Right cardiac atrium (tissue), 5 donors: ENCODE data around the gene RSAD2. TPM values are rescaled to one million over a fixed set of nuclear protein-coding genes. Genes with fewer than 3 reads are reported as not detected.
"Not testable (repeated sequence)": the region's sequence is repeated elsewhere in the genome, so short reads cannot be mapped to it uniquely, and the experiment has no call there.

Source experiments
- ATAC-seq, 2 donors: fragments of 200-7000 bp; cut with Tn5 transposase; one replicate each; pipeline versions ENCODE4 v1.8.0 to v1.9.1; 2020; ENCODE audit warnings: moderate library complexity in 2 of 2, mild to moderate bottlenecking in 1 of 2
- DNase-seq, 3 donors: peaks; one replicate each; pipeline ENCODE4 v3.0.0-alpha.2; 2020
- H3K27ac ChIP-seq: one replicate; pipeline ENCODE4 v1.5.1; 2013; ENCODE audit warnings: mild to moderate bottlenecking, low read length, control low read depth, moderate library complexity
- H3K27me3 ChIP-seq: one replicate; pipeline ENCODE4 v1.6.1; 2013; ENCODE audit not compliant: control insufficient read depth, insufficient read depth
- H3K4me1 ChIP-seq: one replicate; pipeline ENCODE4 v1.6.1; 2013; ENCODE audit warnings: low read length; ENCODE audit not compliant: control insufficient read depth, insufficient read depth
- H3K4me3 ChIP-seq: one replicate; pipeline ENCODE4 v1.5.1; 2013; ENCODE audit warnings: low read length, control low read depth
- H3K9me3 ChIP-seq: one replicate; pipeline ENCODE4 v1.6.1; 2013; ENCODE audit warnings: low read length; ENCODE audit not compliant: control insufficient read depth
- WGBS: extraction: QIAGEN DNeasy Blood & Tissue Kit; methylation state at CpG from one replicate; pipeline ENCODE4 v1.1.7; 2013; 5-methylcytosine and 5-hydroxymethylcytosine counted together
- intact Hi-C, 4 donors: fragments of 100-400 bp; cut with DNase I; formaldehyde crosslinking; loops; one replicate each; pipeline versions ENCODE4 v1.11.0 to v1.14.0; 2022 to 2023
- polyA plus RNA-seq: library from polyadenylated mRNA; stranded (reverse); fragments of 200-250 nt; gene quantifications from one replicate; pipeline ENCODE4 v1.2.3, GENCODE V29; 2013
- total RNA-seq, 4 donors: library from RNA; stranded (reverse); fragmentation: NEBNext Ultra II Directional; extraction: Animal tissue kit (Norgen Biotek cat#: 25700); gene quantifications; one replicate each; pipeline ENCODE4 v1.2.1, GENCODE V29; 2021
- donor health status: healthy with polysubstance abuse.
- donor health status: DM: no; HTN: yes; CAD: no.
- donor health status: DM: no; HTN: no; CAD: no.
- donor health status: DM: no; HTN: yes; CAD: no; lungs with severe emphysema.
- donor health status: DM: yes; HTN: yes; CAD: no.

RSAD2 gene
- total and polyA plus RNA-seq, 5 donors = 1.6 to 6.4 (median 4.0) TPM

- Histone ChIP-seq H3K4me1 (peaks cover 13% of the 10 kb centered on the region), H3K9me3 (no peaks in the 10 kb centered on the region), H3K27ac (no peak overlapping the region), H3K27me3 (no peaks in the 10 kb centered on the region), H3K4me3 (no peak overlapping the region)
- ATAC-seq (no peak), DNase-seq (no peak)
- intact Hi-C loops = no loop called here
- 97% methylated on average over 3 of the region's 3 CpGs for WGBS
Measured at GRCh38 chr2:6927753-6928152, 50.2 kb downstream of the RSAD2 start.

DNA sequence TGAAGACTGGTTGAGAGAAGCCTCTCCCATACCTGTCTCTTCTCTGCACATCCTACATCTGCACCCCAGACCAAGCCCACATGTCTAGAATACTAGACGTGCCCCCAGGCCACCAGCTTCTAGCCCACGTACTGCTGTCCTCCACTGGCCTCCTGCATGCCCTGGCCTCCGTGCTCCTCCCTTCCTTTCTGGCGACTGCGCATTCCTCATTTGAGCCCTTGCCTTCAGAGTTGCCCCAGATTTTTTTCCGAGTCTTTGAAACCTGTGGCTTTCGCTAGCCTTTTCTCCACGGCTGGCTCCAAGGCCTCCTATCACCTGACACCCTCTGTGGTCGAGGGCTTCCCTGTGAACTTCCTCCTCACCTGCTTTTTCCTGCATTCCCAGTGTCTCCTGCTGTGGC lies 50.9 kb downstream of the RSAD2 start:
- DNase-seq = no peak
- peaks cover 11% of the 10 kb centered on the region for H3K4me1 ChIP-seq
- intact Hi-C loops = no loop called here
- ATAC-seq = no peak
- no peak overlapping the region for H3K4me3 ChIP-seq
- H3K27me3 ChIP-seq = no peaks in the 10 kb centered on the region
- WGBS = 90% methylated on average over 9 of the region's 9 CpGs
- H3K27ac ChIP-seq = no peak overlapping the region
- no peaks in the 10 kb centered on the region for H3K9me3 ChIP-seq

GRCh38 chr2:6929196-6929819 lies 51.7 kb downstream of the RSAD2 start:
- H3K4me3 ChIP-seq = no peak overlapping the region
- ATAC-seq (no peak), DNase-seq (no peak)
- H3K9me3 ChIP-seq = no peaks in the 10 kb centered on the region
- H3K4me1 ChIP-seq = peaks cover 11% of the 10 kb centered on the region
- intact Hi-C loops = no loop called here
- 83% methylated on average over 6 of the region's 6 CpGs for WGBS
- H3K27ac ChIP-seq = no peak overlapping the region
- H3K27me3 ChIP-seq = no peaks in the 10 kb centered on the region

GRCh38 chr2:6930923-6931647 lies 53.5 kb downstream of the RSAD2 start:
- no peak overlapping the region for H3K4me3 ChIP-seq
- peaks cover 10% of the 10 kb centered on the region for H3K4me1 ChIP-seq
- DNase-seq = no peak
- H3K9me3 ChIP-seq = no peaks in the 10 kb centered on the region
- intact Hi-C loops = no loop called here
- H3K27me3 ChIP-seq = no peaks in the 10 kb centered on the region
- 77% methylated on average over 4 of the region's 4 CpGs for WGBS
- no peak overlapping the region for H3K27ac ChIP-seq
- no peak for ATAC-seq

DNA sequence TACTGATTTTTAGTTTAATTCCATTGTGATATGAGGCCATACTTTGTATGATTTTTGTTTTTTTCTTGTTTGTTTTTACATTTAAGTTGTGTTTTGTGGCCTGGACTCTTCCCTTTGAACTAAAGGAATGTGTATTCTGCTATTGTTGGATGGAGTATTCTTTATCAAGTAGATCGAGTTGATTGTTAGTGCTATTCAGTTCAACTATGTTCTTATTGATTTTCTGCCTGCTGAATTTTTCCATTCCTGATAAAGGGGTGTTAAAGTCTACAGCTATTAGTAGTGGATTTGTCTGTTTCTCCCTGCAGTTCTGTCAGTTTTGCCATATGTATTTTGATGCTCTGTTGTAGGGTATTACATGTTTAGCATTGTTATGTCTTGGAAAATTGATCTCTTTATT lies 54.2 kb downstream of the RSAD2 start:
- DNase-seq (no peak), ATAC-seq (no peak)
- intact Hi-C loops = no loop called here
- no peak overlapping the region for H3K4me3 ChIP-seq
- WGBS = 80% methylated on average over 1 of the region's 1 CpG
- H3K4me1 ChIP-seq = peaks cover 10% of the 10 kb centered on the region
- H3K9me3 ChIP-seq = no peaks in the 10 kb centered on the region
- H3K27me3 ChIP-seq = no peaks in the 10 kb centered on the region
- H3K27ac ChIP-seq = no peak overlapping the region

- H3K27me3 ChIP-seq = no peaks in the 10 kb centered on the region
- DNase-seq (no peak), ATAC-seq (no peak)
- intact Hi-C loops = no loop called here
- 93% methylated on average over 1 of the region's 1 CpG for WGBS
- H3K27ac ChIP-seq = no peak overlapping the region
- H3K9me3 ChIP-seq = no peaks in the 10 kb centered on the region
- peaks cover 10% of the 10 kb centered on the region for H3K4me1 ChIP-seq
- H3K4me3 ChIP-seq = no peak overlapping the region
Measured at GRCh38 chr2:6932206-6932605, 54.6 kb downstream of the RSAD2 start.

- intact Hi-C loops = no loop called here
- Histone ChIP-seq H3K27ac (no peak overlapping the region), H3K9me3 (no peaks in the 10 kb centered on the region), H3K27me3 (no peaks in the 10 kb centered on the region), H3K4me3 (no peak overlapping the region), H3K4me1 (peaks cover 6% of the 10 kb centered on the region)
- DNase-seq = no peak
- 92% methylated on average over 7 of the region's 7 CpGs for WGBS
- no peak for ATAC-seq
Measured at GRCh38 chr2:6932828-6933227, 55.3 kb downstream of the RSAD2 start.

GRCh38 chr2:6933911-6934310 lies 56.3 kb downstream of the RSAD2 start:
- H3K27ac ChIP-seq = no peak overlapping the region
- intact Hi-C loops = no loop called here
- no peak overlapping the region for H3K4me3 ChIP-seq
- no peaks in the 10 kb centered on the region for H3K27me3 ChIP-seq
- peaks cover 2% of the 10 kb centered on the region for H3K4me1 ChIP-seq
- 81% methylated on average over 3 of the region's 3 CpGs for WGBS
- no peaks in the 10 kb centered on the region for H3K9me3 ChIP-seq
- ATAC-seq (no peak), DNase-seq (no peak)

DNA sequence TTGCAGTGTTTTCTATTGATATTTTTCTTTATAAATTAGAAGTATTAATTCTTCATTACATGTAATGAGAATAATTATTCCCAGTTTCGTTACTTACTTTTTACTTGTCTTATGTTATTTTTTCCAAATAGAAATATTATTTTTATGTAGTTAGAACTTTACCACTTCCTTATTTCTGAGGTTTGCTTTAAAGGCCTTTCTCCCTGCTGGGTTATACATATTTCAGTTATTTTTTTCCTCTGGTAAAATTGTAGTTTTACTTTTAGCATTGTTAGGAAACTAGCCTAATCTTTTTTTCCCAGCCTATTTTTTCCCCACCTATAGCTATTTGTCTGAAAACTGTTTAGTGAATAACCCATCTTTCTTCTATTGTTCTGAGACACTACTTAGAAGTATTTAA lies 56.8 kb downstream of the RSAD2 start:
- WGBS = 93% methylated on average over 1 of the region's 1 CpG
- ATAC-seq = no peak
- intact Hi-C loops = no loop called here
- H3K4me3 ChIP-seq = no peak overlapping the region
- no peak for DNase-seq
- no peaks in the 10 kb centered on the region for H3K9me3 ChIP-seq
- no peaks in the 10 kb centered on the region for H3K27me3 ChIP-seq
- H3K4me1 ChIP-seq = peaks cover 2% of the 10 kb centered on the region
- H3K27ac ChIP-seq = no peak overlapping the region

DNA sequence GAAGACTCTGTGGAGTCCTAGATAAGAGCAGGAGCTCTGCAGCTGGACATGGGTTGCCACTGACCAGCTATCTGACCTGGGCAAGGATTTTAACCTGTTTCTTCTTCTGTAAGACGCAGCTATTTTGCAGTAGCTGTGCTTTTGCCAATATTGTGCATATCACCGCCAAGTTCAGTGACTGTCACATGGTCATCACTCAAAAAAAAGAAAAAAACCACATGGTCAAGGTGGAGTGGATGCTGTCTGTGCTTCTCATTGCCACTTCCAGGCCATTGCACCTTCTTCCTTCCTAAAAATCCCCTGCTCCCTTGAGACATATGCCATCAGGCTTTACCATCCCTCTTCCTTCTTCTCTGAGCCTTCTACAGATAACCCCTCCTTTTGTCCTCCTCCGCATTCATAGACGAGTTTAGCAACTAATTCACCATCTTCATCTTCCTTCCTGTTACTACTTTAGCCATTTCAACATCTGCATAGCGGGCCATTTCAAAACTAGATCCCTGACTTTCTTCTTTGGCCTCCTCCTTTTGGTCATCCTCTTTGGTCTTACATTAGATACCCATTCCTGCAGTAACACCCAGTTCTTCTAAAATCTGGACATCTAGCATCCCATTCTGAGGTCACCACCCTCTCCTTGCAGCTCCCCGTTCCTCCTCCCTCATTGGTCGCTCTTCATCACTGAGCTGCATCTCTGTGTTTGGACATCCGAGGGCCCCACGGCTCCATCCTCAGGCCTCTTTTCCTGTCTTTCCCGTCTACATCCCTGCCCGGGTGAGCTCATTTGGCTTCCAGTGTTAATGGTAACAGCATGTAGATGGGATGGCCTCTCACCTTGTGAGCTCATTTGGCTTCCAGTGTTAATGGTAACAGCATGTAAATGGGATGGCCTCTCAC lies 57.4 kb downstream of the RSAD2 start:
- H3K4me1 ChIP-seq = peaks cover 2% of the 10 kb centered on the region
- no peak for ATAC-seq
- no peaks in the 10 kb centered on the region for H3K27me3 ChIP-seq
- DNase-seq = no peak
- no peaks in the 10 kb centered on the region for H3K9me3 ChIP-seq
- no peak overlapping the region for H3K27ac ChIP-seq
- no peak overlapping the region for H3K4me3 ChIP-seq
- WGBS = 79% methylated on average over 11 of the region's 11 CpGs
- intact Hi-C loops = no loop called here

- DNase-seq, H3K4me1 ChIP-seq, H3K27ac ChIP-seq, ATAC-seq, intact Hi-C loops, H3K4me3 ChIP-seq, H3K27me3 ChIP-seq, H3K9me3 ChIP-seq: not testable (repeated sequence)
- 86% methylated on average over 4 of the region's 4 CpGs for WGBS
Measured at GRCh38 chr2:6935652-6936020, 58.1 kb downstream of the RSAD2 start.
